Measurements from ENCODE around the gene LRRFIP2. TPM values are rescaled to one million over a fixed set of nuclear protein-coding genes. Genes with fewer than 3 reads are reported as not detected.
"Not testable (repeated sequence)": the region's sequence is repeated elsewhere in the genome, so short reads cannot be mapped to it uniquely, and the experiment has no call there.

LRRFIP2 gene
- total RNA-seq, 1 donor from 2014 or later, result 32.6 TPM

GRCh38 chr3:37145611-37146010, 28.8 kb downstream of the LRRFIP2 start:
- intact Hi-C loops (cut with micrococcal nuclease), result no loop called here

- intact Hi-C loops (cut with micrococcal nuclease), result no loop called here
Measured at GRCh38 chr3:37144806-37145205, 29.6 kb downstream of the LRRFIP2 start.

- intact Hi-C loops (cut with micrococcal nuclease), result no loop called here
Measured at GRCh38 chr3:37143821-37144220, 30.6 kb downstream of the LRRFIP2 start.

- intact Hi-C loops (cut with micrococcal nuclease), result no loop called here
Measured at GRCh38 chr3:37141676-37142075, 32.7 kb downstream of the LRRFIP2 start.

- intact Hi-C loops (cut with micrococcal nuclease), result no loop called here
Measured at GRCh38 chr3:37140899-37141541, 33.4 kb downstream of the LRRFIP2 start.

GRCh38 chr3:37139567-37140052, 34.8 kb downstream of the LRRFIP2 start:
- intact Hi-C loops (cut with micrococcal nuclease), result no loop called here

- intact Hi-C loops (cut with micrococcal nuclease), result no loop called here
Measured at GRCh38 chr3:37138816-37139215, 35.6 kb downstream of the LRRFIP2 start.

GRCh38 chr3:37137516-37137915, 36.9 kb downstream of the LRRFIP2 start:
- intact Hi-C loops (cut with micrococcal nuclease), result no loop called here

- intact Hi-C loops (cut with micrococcal nuclease), result no loop called here
Measured at GRCh38 chr3:37136067-37136466, 38.3 kb downstream of the LRRFIP2 start.

GRCh38 chr3:37135561-37135960, 38.8 kb downstream of the LRRFIP2 start:
- intact Hi-C loops (cut with micrococcal nuclease), result no loop called here

GRCh38 chr3:37132334-37132733, 42.0 kb downstream of the LRRFIP2 start:
- intact Hi-C loops (cut with micrococcal nuclease), result no loop called here

GRCh38 chr3:37131860-37132144, 42.6 kb downstream of the LRRFIP2 start:
- intact Hi-C loops (cut with micrococcal nuclease), result no loop called here

- intact Hi-C loops (cut with micrococcal nuclease), result no loop called here
Measured at GRCh38 chr3:37130984-37131859, 43.2 kb downstream of the LRRFIP2 start.

GRCh38 chr3:37130448-37130847, 43.9 kb downstream of the LRRFIP2 start:
- intact Hi-C loops (cut with micrococcal nuclease), result no loop called here

- intact Hi-C loops (cut with micrococcal nuclease), result no loop called here
Measured at GRCh38 chr3:37129871-37130270, 44.5 kb downstream of the LRRFIP2 start.

GRCh38 chr3:37127340-37127739, 47.0 kb downstream of the LRRFIP2 start:
- intact Hi-C loops (cut with micrococcal nuclease), result no loop called here

GRCh38 chr3:37126856-37127255, 47.5 kb downstream of the LRRFIP2 start:
- intact Hi-C loops (cut with micrococcal nuclease), result no loop called here

GRCh38 chr3:37125195-37126073, 48.9 kb downstream of the LRRFIP2 start:
- intact Hi-C loops (cut with micrococcal nuclease), result no loop called here

- intact Hi-C loops (cut with micrococcal nuclease), result no loop called here
Measured at GRCh38 chr3:37124435-37124834, 49.9 kb downstream of the LRRFIP2 start.

- intact Hi-C loops (cut with micrococcal nuclease), result no loop called here
Measured at GRCh38 chr3:37123292-37123691, 51.1 kb downstream of the LRRFIP2 start.

- intact Hi-C loops (cut with micrococcal nuclease), result not testable (repeated sequence)
Measured at GRCh38 chr3:37122069-37122468, 52.3 kb downstream of the LRRFIP2 start.

GRCh38 chr3:37118163-37118562, 56.2 kb downstream of the LRRFIP2 start:
- intact Hi-C loops (cut with micrococcal nuclease), result no loop called here
